OCI-LY3 (cell line): ENCODE data around the gene IL32.
"Not testable (repeated sequence)": the region's sequence is repeated elsewhere in the genome, so short reads cannot be mapped to it uniquely, and the experiment has no call there.

Experiments
- EZH2phosphoT487 ChIP-seq: fragments of 200-600 bp; shearing (Covaris generic); IDR thresholded peaks from 2 replicates; pipeline ENCODE4 v1.6.1; 2018; ENCODE audit warnings: antibody characterized with exemption, mixed run types, low read depth
- TF ChIP-seq, protein P1 (sequence below): fragments of 200-600, 300-600 bp; sonication (generic); IDR thresholded peaks from 2 replicates; pipeline ENCODE4 v1.5.1; 2014; ENCODE audit warnings: antibody characterized with exemption, low read length, low read depth

DNA sequence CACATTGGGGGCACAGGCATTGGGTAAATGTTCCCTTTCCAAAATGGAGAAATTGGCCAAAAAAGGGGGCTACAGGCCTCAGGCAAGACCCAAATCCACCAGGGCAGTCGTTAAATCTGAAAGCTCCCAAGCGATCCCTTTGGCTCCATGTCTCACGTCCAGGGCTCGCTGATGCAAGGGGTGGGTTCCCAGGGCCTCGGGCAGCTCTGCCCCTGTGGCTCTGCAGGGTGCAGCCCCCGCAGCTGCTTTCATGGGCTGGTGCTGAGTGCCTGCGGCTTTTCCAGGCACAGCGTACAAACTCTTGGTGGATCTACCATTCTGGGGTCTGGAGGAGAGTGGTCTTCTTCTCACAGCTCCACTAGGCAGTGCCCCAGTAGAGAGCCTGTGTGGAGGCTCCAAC, 18.0 kb downstream of the IL32 start:
- TF ChIP-seq, protein P1, sequence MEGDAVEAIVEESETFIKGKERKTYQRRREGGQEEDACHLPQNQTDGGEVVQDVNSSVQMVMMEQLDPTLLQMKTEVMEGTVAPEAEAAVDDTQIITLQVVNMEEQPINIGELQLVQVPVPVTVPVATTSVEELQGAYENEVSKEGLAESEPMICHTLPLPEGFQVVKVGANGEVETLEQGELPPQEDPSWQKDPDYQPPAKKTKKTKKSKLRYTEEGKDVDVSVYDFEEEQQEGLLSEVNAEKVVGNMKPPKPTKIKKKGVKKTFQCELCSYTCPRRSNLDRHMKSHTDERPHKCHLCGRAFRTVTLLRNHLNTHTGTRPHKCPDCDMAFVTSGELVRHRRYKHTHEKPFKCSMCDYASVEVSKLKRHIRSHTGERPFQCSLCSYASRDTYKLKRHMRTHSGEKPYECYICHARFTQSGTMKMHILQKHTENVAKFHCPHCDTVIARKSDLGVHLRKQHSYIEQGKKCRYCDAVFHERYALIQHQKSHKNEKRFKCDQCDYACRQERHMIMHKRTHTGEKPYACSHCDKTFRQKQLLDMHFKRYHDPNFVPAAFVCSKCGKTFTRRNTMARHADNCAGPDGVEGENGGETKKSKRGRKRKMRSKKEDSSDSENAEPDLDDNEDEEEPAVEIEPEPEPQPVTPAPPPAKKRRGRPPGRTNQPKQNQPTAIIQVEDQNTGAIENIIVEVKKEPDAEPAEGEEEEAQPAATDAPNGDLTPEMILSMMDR: not testable (repeated sequence)
- not testable (repeated sequence) for TF ChIP-seq EZH2phosphoT487
